HG02981 (cell line): ENCODE data around the gene RAD51B.
A peak's percentile ranks its signal among the peaks of the same experiment; 100 is the strongest.

ENCODE experiments used
- ATAC-seq: cut with Tn5 transposase; IDR thresholded peaks from one replicate; pipeline ENCODE4 v1.9.1; 2021; ENCODE audit warnings: mild to moderate bottlenecking, moderate library complexity; ENCODE audit not compliant: unreplicated experiment

RAD51B gene

GRCh38 chr14:68262567-68262966 is 443.0 kb downstream of the RAD51B start:
- no peak for ATAC-seq

GRCh38 chr14:68263563-68264259 is 444.1 kb downstream of the RAD51B start:
- no peak for ATAC-seq

GRCh38 chr14:68264260-68264569 is 444.6 kb downstream of the RAD51B start:
- no peak for ATAC-seq

- ATAC-seq: no peak
Observed at GRCh38 chr14:68266998-68267397, 447.4 kb downstream of the RAD51B start.

- ATAC-seq: peak; percentile 70
Observed at GRCh38 chr14:68268197-68268596, 448.6 kb downstream of the RAD51B start.

DNA sequence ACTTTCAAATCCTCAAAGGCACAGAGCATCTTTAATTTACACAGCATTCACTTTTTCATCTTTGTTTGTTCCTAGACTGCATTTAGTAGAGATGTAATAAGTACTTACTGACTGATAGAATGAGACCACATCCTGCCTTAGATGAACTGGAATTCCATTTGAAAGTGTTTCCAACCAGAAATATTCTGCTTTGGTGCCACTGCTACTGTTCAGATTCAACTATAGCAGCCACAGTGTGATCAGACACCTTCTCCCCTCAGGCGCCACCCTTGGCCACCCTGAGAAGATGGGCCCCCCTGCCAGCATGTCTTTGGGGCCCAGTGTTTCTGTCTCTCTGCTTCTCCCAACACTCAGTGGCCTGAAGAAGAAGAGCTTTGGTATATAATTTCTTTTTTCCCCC is 449.1 kb downstream of the RAD51B start:
- ATAC-seq: peak; percentile 7

DNA sequence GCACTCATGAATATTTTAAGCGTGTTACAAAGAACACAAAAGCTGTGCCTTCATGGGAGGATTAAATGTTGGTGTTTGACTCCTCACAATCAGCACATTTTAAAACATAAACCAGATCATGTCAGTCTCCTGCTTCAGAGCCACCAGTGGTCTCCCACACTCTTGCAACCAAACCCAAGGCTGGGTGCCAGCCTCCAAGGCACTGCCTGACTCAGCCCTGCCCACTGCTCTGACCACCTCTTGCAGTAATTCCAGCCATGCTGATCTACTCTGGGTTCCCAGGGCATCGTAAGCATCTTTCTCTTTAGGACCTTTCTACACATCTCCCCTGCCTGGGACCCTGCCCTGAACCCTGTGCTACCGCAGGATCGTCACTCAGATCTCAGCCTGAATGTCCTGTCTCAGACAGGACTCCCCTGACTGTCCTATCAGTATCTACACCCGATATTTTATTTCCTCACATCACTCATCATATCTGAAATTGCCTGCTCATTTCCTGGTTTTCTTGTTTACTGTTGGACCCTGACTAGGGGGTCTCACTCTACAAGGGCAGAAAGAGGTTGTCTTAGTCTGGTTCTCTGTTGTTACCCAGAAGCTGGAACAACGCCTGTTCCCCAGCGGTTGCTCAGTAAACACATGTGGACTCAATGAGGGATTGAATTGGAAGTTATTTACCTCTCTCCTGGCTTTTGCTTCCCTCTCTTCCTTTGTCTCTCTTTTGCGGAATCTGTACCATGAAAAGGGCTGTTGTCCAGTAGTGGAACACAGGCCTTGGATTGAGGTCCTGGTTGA is 449.8 kb downstream of the RAD51B start:
- ATAC-seq: no peak

DNA sequence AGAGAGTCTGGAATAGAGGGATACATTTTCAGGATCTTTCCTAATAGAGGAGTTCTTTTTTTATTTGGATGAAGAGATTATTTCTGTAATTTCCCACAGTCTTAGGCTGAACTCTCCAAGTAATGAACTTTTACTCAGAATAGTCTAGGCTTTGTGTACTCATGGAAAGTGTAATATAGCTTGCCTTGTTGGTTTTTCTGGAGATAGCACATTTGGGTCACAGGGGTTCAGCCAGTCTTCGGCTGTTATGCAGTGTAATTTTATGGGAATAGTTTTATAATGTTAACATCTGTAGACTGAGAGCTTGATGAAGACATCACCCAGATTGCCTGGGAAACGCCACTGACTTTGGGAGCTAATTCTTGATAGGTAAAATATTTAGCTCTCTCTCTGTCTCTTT is 450.8 kb downstream of the RAD51B start:
- no peak for ATAC-seq

DNA sequence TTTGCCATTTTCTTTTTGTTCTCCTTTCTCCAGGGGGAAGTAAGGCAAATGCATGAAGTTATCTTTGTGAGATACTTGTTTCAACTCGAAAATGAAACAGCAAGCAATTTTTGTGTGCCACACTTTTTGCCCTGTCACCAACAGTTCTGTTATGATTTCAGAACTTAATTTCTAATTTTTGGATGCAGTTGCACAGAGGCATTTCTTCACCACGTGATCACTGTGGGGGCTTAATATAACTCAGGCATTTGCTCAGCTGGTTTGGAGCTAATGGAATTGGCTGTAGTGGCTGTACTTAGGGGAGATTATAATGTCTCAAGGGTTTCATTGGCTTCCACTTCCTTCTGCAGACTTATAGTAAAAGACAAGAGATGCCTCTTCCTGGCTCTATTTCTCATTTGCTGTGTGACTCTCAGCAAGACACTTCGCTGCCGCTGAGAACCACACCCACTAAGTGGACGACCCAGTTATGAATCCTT is 452.4 kb downstream of the RAD51B start:
- ATAC-seq: no peak

DNA sequence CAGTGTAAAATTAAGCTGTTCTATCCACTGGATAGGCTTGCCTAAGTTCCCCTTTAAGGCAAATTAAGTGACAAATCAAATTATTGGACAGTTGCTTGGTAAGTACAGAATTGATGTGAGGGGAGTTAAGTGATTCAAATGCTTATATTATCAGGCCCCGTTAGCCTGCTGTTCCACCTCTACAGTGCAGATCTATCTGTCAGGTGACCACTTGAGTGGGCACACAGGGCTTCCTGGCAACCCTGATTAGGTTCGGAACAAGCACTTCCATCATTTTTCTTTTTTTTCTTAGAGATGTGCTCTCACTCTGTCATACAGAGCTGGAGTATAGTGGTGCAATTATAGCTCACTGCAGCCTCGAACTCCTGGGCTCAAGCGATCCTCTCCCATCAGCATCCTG is 453.8 kb downstream of the RAD51B start:
- ATAC-seq: no peak

- ATAC-seq: no peak
Observed at GRCh38 chr14:68274725-68275124, 455.1 kb downstream of the RAD51B start.

DNA sequence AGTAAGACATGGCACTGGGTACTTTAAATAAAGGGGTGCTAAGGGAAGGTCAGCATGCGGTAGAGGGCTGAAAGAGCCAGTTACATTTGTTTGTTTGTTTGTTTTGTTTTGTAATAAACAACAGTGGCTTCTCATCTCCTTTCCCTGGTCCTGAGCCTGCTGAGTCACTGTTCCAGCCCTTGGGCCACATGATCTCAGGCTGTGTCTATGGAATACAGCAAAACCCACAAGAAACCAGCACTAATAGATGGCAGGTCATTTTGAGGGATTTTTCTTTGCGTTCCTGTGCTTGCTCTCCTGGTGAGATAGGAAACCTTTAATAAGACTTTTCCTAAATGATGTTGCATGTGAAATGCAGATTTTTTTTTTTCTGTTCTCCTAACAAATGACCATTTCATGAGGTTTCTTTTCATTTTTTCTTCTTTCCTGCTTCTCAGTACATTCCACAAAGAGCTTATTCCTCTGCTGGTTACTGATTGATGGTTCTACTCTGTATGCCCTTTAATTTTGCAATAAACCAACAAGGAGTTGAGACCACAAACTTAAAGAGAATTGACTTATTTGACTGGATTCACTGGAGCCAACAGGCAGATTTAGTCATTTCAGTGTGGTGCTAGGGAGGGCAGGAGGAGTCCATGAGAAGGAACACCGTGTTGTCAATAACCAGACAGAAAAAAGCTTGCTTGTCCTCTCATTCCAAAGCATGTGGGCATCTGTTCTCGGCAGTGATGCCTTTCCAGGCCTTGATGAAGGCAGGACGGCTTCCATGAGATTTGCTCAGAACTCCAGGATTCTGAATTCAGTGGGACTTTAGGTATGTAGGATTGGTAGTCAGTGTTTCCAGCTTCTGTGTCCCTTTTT is 459.2 kb downstream of the RAD51B start:
- ATAC-seq: no peak

DNA sequence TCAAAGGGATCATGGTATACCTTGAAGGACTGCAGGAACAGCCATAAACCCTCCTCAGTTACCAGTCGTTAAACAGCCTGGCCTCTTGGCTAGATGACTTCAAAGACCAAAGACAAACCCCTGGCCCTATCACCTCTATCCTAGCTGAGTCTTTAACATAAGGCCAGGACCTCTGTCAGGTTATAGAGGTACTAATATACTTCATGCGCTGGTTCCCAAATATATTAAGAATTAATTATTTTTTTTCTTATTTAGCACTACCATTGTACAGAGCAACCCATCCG is 459.8 kb downstream of the RAD51B start:
- ATAC-seq: no peak

DNA sequence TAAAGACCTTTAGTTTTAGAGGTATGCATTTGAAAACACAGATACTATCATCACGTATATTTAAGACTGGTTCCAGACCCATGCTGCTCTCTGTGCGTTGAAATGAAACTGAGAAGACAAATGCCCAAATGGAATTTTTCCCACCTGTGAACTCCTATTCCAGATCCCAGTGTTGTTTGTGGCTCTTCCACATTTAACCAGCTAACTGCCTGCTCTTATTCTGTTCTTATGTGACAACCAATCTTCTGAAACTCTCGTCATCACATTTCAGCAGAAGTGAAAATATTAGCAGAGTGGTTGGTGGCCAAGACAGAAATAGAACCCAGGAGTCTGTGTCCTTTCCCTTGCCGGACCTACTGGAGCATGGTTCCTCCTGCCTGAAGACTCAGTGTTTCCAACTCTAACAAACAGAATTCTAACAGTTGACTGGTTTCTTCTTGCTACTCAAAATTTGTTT is 460.2 kb downstream of the RAD51B start:
- ATAC-seq: peak; percentile 39

DNA sequence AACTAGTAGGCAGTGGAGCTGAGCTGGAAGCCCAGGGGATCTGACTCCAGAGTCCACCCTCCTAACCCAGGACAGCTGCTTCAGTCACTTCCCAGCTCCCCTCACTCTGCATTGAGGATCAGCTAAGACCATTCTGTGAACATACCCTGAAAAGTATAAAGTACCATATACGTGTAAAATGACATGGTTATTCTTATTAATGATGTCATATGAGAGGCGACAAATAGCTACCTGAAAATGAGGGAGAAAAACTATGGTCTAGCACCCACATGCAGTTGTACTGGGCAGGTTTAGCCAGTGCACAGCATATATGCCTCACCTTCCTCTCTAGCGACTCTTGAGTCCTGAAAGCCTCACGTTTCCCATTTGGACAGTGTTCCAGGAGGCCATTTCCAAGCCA is 461.9 kb downstream of the RAD51B start:
- no peak for ATAC-seq

- ATAC-seq: peak; percentile 23
Observed at GRCh38 chr14:68282479-68283377, 463.1 kb downstream of the RAD51B start.

DNA sequence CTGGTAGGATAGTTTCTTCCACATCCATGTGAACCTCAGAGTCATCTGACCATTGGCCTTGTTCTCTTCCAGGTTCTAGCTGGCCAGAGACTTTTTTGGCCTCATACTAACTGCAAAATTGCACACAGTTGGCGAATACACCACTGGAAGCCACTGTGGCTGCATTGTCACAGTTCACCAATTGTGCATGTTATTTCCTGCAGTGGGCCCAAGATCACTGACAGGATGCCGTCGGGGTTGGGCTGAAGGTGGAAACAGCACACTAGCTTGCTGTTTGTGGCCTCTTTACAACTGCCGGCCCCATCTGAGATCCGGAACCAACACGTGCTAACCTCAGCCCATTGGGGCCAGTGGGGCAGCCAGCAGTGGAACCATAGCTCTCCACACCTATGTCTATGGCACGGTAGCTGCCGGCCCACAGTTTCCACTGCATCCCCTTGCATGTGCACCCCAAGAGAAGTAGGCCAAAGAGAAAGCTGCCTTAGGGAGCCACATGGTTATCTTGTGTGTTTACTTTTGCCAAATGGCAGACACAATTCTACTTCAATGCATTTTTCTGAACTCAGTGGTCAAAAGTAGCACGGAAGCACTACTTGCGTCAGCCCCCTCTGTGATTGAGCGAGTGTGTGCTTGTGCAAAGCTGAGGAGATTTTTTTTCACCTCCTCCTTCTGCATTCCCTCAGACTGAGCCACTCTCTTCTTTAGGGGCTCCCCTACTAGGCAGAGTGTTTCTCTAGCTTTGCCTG is 464.0 kb downstream of the RAD51B start:
- peak; percentile 39 for ATAC-seq

DNA sequence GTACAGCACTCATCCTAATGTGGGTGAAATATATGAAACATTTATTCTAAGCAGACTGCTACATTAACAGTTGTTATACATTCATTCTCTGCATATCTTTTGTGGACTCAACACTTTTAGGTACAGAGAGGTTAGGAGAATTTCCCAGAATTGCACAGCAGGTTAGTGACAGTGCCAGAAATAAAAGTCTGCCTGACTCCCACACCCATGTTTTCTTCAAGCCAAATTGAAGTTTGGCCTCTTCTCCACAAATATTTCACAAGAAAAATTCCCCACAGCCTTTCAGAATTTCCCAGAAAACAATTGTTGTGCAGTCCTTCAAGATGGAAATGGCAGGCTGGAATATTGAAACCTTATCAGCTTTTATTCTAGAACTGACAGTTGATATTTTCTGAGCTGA is 464.8 kb downstream of the RAD51B start:
- ATAC-seq: no peak

- no peak for ATAC-seq
Observed at GRCh38 chr14:68284834-68285233, 465.3 kb downstream of the RAD51B start.
